Stomach smooth muscle (tissue), 2 donors: ENCODE data around the gene FOXRED1.

ENCODE experiments used
- H3K27ac ChIP-seq: one replicate; pipeline ENCODE4 v1.7.0; 2013; ENCODE audit warnings: mild to moderate bottlenecking, low read length, inconsistent platforms
- H3K27me3 ChIP-seq, 2 donors: one replicate each; pipeline ENCODE4 v1.7.0; 2013; ENCODE audit warnings: low read length in 2 of 2; ENCODE audit not compliant: insufficient read depth in 2 of 2, control insufficient read depth in 1 of 2
- H3K36me3 ChIP-seq, 2 donors: one replicate each; pipeline ENCODE4 v1.7.0; 2013; ENCODE audit warnings: low read length in 2 of 2; ENCODE audit not compliant: control insufficient read depth in 2 of 2, insufficient read depth in 2 of 2
- H3K4me1 ChIP-seq: one replicate; pipeline ENCODE4 v1.7.0; 2013; ENCODE audit warnings: low read length; ENCODE audit not compliant: control insufficient read depth, insufficient read depth
- H3K4me3 ChIP-seq, 2 donors: one replicate each; pipeline ENCODE4 v1.7.0; 2013; ENCODE audit warnings: low read length in 2 of 2
- H3K9ac ChIP-seq, 2 donors: one replicate each; pipeline ENCODE4 v1.7.0; 2013; ENCODE audit warnings: low read length in 2 of 2, mild to moderate bottlenecking in 1 of 2
- H3K9me3 ChIP-seq, 2 donors: one replicate each; pipeline ENCODE4 v1.7.0; 2013; ENCODE audit warnings: low read length in 2 of 2; ENCODE audit not compliant: control insufficient read depth in 2 of 2
- donor health status: healthy.
- donor health status: Pancreatic carcinoma.

Gene FOXRED1

DNA sequence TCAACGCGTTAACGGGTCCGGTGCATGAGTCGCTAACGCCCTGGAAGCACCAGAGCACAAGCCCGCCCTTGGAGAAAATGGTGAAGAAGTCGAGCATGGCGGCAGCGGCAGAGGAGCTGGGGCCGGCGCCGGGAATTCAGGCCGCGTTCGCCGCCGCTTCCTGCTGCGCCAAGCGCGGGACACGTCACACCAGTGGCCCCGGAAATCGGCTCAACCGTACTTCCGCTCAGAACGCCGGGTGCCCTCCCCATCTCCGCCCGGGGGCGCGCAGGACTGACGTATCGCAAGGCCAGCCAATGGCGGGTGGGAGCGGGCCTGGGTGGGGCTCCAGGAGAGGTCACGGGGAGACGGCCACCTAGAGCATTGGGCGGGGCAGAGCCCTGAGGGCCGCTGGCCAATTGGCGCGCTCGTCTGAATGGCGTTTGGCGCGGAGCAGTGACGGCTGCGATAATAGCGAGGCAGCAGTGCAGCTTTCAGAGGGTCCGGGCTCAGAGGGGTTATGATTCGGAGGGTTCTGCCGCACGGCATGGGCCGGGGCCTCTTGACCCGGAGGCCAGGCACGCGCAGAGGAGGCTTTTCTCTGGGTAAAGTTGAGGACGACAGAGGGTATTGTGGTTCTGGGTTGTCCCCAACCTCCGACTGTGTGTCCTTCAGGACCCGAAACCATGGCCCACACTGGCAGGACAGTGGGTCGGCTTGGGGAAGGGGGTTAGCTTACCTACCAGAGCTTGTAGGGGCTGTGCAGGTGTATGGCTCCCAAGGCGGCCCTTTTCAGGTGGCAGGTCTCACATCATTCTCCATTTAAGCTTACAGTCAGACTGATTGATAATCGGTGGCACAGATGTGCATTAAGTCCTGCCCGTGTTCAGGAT is at the start of gene FOXRED1, which contains the start of gene SRPRA:
Gene FOXRED1, plus strand, starts transcription at position 447 of the 872 bp plus-strand sequence. Its CDS starts 53 bp downstream, at position 500.
Gene SRPRA, minus strand, starts transcription at position 188 of the 872 bp plus-strand sequence. Its CDS starts 91 bp downstream, at position 97.
- H3K4me1 ChIP-seq: peaks cover 13% of the 10 kb centered on the region
- H3K9me3 ChIP-seq: no peaks in the 10 kb centered on the region
- no peaks in the 10 kb centered on the region for H3K27me3 ChIP-seq
- H3K9ac ChIP-seq: peak within 1 kb of the TSS; percentile 91 to 99
- H3K27ac ChIP-seq: peak within 1 kb of the TSS; percentile 83
- peak within 1 kb of the TSS; percentile 91 to 99 for H3K4me3 ChIP-seq
- peaks cover 36 to 43% of the 10 kb centered on the region in 2 donors for H3K36me3 ChIP-seq

DNA sequence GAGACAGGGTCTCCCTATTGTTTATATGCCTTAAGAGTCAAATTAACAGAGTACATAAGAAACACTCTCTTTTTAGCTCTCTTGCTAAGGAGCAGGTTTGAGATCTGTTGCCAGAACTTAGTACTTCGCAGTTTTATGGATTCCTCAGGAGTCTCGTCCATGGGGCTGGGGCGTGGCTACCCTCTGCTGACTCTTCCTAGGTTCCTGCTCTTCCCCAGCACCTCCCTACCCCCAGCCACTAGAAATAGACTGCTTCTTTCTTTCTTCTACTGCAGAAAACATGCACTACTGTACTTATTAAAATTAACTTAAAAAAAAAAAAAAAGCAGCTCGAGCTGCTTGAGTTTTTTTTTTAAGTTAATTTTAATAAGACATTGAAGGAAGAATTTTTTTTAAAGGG is 49.4 kb upstream of the FOXRED1 start:
- H3K4me1 ChIP-seq: no peaks in the 10 kb centered on the region
- no peak overlapping the region for H3K27ac ChIP-seq
- H3K4me3 ChIP-seq: no peak overlapping the region
- H3K36me3 ChIP-seq: no peaks in the 10 kb centered on the region
- H3K9ac ChIP-seq: no peak overlapping the region
- no peaks in the 10 kb centered on the region for H3K9me3 ChIP-seq
- H3K27me3 ChIP-seq: no peaks in the 10 kb centered on the region

DNA sequence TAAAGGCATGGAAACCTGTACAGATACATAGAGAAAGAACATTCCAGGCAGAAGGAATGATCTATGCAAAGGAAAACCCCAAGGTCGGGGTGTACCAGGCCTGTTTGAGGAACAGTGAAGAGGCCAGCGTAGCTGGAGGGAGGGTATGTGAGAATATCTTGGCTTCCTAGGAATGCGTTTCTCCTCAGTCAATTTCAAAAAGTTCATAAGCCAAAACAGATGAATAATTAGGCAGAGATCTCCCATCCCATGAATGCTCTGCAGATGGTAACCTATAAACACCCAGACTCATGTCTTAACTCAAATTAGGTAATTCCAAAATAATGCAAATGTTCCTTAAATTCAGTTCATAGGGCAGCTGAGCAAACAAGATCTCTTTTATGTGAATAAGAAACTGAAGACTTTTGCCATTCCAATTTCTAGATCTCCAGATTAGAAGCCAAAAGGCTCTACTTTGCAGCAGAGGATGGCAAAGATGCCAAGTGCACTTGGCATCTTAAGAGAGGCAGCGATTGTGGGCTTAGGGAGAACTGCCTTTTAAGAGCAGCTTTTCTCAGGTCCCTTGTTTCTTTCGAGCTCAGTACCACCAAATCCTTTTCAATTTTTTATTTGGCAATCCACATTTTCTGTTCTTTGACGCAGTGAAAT is 44.2 kb upstream of the FOXRED1 start:
- Histone ChIP-seq H3K9me3 (no peaks in the 10 kb centered on the region), H3K9ac (no peak overlapping the region), H3K27me3 (no peaks in the 10 kb centered on the region), H3K4me1 (no peaks in the 10 kb centered on the region), H3K36me3 (no peaks in the 10 kb centered on the region), H3K27ac (no peak overlapping the region), H3K4me3 (no peak overlapping the region)

DNA sequence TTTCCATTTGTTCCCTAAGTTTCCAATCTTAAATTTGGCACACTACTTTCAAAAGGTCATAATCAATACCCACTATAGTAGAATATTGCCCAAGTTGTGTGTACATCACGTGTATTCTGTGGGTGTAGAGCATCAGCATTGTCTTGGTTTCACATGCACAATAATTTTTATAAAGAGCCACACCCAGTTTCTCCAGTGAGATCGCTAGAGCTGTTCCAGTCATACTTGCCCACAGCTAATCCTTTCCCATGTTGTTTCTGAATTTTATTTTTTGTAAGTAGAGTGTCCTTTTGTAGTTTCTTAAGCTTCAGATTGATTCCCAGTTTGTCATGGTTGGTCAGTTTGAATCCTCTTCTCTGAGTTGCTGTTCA is 43.7 kb upstream of the FOXRED1 start:
- no peak overlapping the region for H3K27ac ChIP-seq
- no peak overlapping the region for H3K4me3 ChIP-seq
- H3K27me3 ChIP-seq: no peaks in the 10 kb centered on the region
- H3K9ac ChIP-seq: no peak overlapping the region
- peaks cover 0 to 2% of the 10 kb centered on the region in 2 donors for H3K36me3 ChIP-seq
- H3K9me3 ChIP-seq: no peaks in the 10 kb centered on the region
- H3K4me1 ChIP-seq: no peaks in the 10 kb centered on the region

DNA sequence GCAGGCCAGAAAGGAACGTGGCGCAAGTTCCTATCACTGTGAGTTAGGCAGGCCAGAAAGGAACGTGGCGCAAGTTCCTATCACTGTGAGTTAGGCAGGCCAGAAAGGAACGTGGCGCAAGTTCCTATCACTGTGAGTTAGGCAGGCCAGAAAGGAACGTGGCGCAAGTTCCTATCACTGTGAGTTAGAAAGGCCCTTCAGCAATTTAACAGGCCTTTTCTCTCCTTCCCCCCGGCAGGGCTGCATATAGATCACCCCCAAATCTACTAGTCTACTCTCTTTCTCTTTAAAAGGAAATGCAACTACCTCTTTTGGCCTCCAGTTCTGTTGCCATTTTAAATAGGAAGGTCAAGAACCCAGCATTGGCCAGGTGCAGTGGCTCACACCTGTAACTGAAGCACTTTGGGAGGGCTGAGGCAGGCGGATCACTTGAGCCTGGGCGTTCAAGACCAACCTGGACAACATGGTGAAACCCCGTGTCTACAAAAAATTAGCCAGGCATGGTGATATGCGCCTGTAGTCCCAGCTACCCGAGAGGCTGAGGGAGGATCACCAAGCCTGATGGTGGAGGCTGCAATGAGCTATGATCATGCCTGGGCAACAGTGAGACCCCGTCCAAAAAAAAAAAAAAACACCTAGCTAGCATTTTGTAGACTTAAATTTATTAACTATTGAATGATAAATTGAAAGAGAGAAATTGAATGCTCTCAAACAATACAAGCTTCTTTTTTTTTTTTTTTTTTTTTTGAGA is 42.4 kb upstream of the FOXRED1 start:
- Histone ChIP-seq H3K9me3 (no peaks in the 10 kb centered on the region), H3K27me3 (no peaks in the 10 kb centered on the region), H3K27ac (no peak overlapping the region), H3K36me3 (peaks cover 0 to 2% of the 10 kb centered on the region in 2 donors), H3K4me1 (no peaks in the 10 kb centered on the region), H3K4me3 (no peak overlapping the region), H3K9ac (no peak overlapping the region)

DNA sequence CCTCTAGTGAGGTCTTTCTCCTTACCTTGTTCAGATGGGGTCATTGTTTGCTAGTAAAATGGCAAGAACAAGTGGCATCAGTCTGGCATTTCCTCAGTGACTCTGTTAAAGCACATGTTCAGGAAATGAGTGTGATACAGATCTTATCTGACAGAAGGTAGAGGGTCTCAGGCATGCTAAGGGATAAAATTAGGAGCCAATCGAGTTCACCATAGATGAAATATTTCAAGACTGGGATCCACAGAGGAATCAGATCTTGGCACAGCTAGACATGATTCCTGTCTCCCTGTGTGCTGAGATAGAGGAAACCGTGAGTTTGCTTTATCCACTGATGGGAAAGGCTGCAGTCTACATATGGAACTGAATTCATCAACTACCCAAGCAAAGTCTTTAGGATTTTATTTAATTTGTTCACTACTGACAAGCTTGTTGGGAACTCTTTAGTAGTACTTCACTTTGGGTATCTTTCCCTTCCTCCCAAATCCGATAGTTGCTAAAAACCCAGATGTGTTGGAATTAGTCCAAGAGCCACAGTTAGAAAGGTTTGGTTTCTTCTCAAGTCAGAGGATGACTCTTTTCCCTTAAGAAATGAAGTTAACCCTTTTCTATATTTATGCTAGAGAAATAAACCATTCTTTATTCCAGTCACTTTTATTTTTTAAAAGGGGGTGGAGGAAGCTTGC is 39.0 kb upstream of the FOXRED1 start:
- peaks cover 0 to 2% of the 10 kb centered on the region in 2 donors for H3K36me3 ChIP-seq
- H3K9ac ChIP-seq: no peak overlapping the region
- no peaks in the 10 kb centered on the region for H3K9me3 ChIP-seq
- no peak overlapping the region for H3K27ac ChIP-seq
- no peaks in the 10 kb centered on the region for H3K27me3 ChIP-seq
- no peaks in the 10 kb centered on the region for H3K4me1 ChIP-seq
- no peak overlapping the region for H3K4me3 ChIP-seq

DNA sequence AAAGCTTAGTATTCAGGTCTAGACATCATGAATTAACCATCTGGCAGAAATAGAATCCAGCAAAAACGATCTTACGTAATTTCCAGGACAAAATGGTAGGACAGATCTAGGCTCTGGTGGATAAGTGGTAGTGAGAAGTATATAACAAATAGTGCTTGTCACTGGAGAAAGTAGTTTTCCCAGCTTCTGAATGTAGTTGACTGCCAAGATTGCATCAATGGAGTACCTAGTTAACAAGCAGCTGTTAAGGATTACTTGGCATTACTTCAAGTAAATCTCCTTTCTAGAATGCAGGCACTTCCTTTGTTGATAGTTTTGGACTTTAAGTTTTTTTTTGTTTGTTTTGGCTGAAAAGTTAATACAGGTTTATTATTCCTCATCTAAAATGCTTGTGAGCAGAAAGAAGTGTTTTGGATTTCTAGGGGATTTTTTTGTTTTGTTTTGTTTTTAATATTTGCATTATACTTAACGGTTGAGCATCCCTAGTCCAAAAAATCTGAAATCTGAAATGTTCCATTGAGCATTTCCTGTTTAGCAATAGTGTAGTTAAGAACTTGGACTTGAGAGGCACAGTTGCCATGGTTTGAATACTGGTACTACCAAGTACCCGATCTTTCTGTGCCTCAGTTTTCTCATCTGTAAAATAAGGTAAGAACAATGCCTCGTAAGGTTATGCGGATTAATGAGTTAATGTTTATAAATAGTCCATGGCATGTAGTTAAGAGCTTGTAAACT is 37.1 kb upstream of the FOXRED1 start:
- H3K4me1 ChIP-seq: no peaks in the 10 kb centered on the region
- peaks cover 5 to 6% of the 10 kb centered on the region in 2 donors for H3K36me3 ChIP-seq
- H3K9me3 ChIP-seq: no peaks in the 10 kb centered on the region
- no peak overlapping the region for H3K9ac ChIP-seq
- no peak overlapping the region for H3K4me3 ChIP-seq
- no peaks in the 10 kb centered on the region for H3K27me3 ChIP-seq
- no peak overlapping the region for H3K27ac ChIP-seq

DNA sequence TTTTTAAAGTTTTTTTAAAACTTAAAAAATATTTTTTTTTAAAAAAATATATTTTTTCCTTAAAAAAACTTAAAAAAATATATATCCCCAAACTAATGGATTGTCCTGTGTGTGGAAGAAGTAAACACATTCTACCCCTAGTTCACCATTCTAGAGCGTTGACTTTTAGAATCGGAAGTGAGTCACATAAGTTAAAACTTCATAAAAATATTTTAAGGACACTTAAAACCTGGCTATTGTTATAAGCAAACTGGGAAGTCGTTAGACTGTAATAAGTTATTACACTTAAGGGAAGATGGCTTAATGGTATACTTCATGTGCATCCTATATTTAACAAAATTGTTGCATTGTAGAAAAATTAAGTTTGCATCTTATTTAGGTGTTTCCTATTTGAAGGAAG is 36.3 kb upstream of the FOXRED1 start:
- Histone ChIP-seq H3K4me3 (no peak overlapping the region), H3K27me3 (no peaks in the 10 kb centered on the region), H3K9me3 (no peaks in the 10 kb centered on the region), H3K4me1 (no peaks in the 10 kb centered on the region), H3K9ac (no peak overlapping the region), H3K27ac (no peak overlapping the region), H3K36me3 (peaks cover 5 to 6% of the 10 kb centered on the region in 2 donors)

DNA sequence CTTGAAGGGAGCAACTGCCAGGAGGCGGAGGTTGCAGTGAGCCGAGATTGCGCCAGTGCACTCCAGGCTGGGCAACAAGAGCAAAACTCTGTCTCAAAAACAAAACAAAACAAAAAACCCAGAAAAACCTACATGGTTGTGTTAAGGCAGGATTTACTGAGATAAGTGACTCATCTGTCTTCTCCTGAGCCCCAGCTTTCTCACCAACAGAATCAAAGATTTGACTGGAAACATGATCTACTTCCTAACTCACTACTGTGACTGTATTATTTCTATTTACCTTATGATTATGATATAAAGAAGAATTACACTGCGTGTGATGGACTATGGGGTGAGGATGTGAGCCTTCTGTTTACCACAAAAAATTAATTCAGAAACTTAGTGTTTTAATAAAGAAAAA is 35.6 kb upstream of the FOXRED1 start:
- Histone ChIP-seq H3K4me3 (no peak overlapping the region), H3K36me3 (peaks cover 7 to 8% of the 10 kb centered on the region in 2 donors), H3K4me1 (no peaks in the 10 kb centered on the region), H3K9me3 (no peaks in the 10 kb centered on the region), H3K27ac (no peak overlapping the region), H3K9ac (no peak overlapping the region), H3K27me3 (no peaks in the 10 kb centered on the region)

DNA sequence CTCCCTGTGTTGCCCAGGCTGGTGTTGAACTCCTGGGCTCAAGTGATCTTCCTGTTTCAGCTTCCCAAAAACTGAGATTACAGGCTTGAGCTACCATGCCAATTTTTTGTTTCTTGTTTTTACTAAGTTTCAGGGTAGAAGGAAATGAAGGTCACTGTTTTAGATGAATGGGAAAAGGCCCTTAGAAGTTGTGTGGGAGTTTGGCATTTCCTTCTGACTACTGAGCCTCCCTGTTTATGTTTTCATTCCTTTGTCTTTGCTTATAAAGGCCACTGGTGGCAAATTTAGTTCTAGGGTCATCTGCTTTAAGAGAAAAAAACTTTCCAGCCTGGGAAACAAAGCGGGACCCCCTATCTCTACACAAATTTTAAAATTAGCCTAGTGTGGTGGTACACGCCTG is 22.3 kb upstream of the FOXRED1 start:
- Histone ChIP-seq H3K9me3 (no peaks in the 10 kb centered on the region), H3K27me3 (no peaks in the 10 kb centered on the region), H3K4me1 (peaks cover 2% of the 10 kb centered on the region), H3K27ac (no peak overlapping the region), H3K36me3 (peaks cover 12 to 17% of the 10 kb centered on the region in 2 donors), H3K9ac (no peak overlapping the region), H3K4me3 (no peak overlapping the region)
